ENCODE data around the gene AKAP13.

Gene AKAP13

GRCh38 chr15:85386261-85386660 is 5.9 kb downstream of the AKAP13 start:
- no peak for DNase-seq

- DNase-seq = no peak
Measured at GRCh38 chr15:85388566-85389305, 8.3 kb downstream of the AKAP13 start.

GRCh38 chr15:85389306-85389650 is 8.9 kb downstream of the AKAP13 start:
- DNase-seq = no peak

- no peak for DNase-seq
Measured at GRCh38 chr15:85389772-85390171, 9.4 kb downstream of the AKAP13 start.

GRCh38 chr15:85393210-85393609 is 12.8 kb downstream of the AKAP13 start:
- no peak for DNase-seq

GRCh38 chr15:85394554-85395333 is 14.3 kb downstream of the AKAP13 start:
- no peak for DNase-seq

- DNase-seq = no peak
Measured at GRCh38 chr15:85396554-85396953, 16.2 kb downstream of the AKAP13 start.

- no peak for DNase-seq
Measured at GRCh38 chr15:85397151-85397550, 16.7 kb downstream of the AKAP13 start.

- DNase-seq = no peak
Measured at GRCh38 chr15:85397926-85398325, 17.5 kb downstream of the AKAP13 start.

- DNase-seq = no peak
Measured at GRCh38 chr15:85398822-85399221, 18.4 kb downstream of the AKAP13 start.

- DNase-seq = no peak
Measured at GRCh38 chr15:85399627-85400026, 19.2 kb downstream of the AKAP13 start.

GRCh38 chr15:85400606-85401005 is 20.2 kb downstream of the AKAP13 start:
- no peak for DNase-seq

- no peak for DNase-seq
Measured at GRCh38 chr15:85401108-85401774, 20.8 kb downstream of the AKAP13 start.

- no peak for DNase-seq
Measured at GRCh38 chr15:85402195-85402881, 21.9 kb downstream of the AKAP13 start.

- DNase-seq = no peak
Measured at GRCh38 chr15:85403745-85404144, 23.3 kb downstream of the AKAP13 start.

GRCh38 chr15:85404176-85404917 is 23.9 kb downstream of the AKAP13 start:
- DNase-seq = no peak

GRCh38 chr15:85404918-85405866 is 24.8 kb downstream of the AKAP13 start:
- no peak for DNase-seq

- no peak for DNase-seq
Measured at GRCh38 chr15:85406916-85407315, 26.5 kb downstream of the AKAP13 start.

GRCh38 chr15:85407421-85408269 is 27.2 kb downstream of the AKAP13 start:
- no peak for DNase-seq

- no peak for DNase-seq
Measured at GRCh38 chr15:85408270-85408746, 27.9 kb downstream of the AKAP13 start.
